Measurements from ENCODE around the gene P2RY14.

Gene P2RY14

DNA sequence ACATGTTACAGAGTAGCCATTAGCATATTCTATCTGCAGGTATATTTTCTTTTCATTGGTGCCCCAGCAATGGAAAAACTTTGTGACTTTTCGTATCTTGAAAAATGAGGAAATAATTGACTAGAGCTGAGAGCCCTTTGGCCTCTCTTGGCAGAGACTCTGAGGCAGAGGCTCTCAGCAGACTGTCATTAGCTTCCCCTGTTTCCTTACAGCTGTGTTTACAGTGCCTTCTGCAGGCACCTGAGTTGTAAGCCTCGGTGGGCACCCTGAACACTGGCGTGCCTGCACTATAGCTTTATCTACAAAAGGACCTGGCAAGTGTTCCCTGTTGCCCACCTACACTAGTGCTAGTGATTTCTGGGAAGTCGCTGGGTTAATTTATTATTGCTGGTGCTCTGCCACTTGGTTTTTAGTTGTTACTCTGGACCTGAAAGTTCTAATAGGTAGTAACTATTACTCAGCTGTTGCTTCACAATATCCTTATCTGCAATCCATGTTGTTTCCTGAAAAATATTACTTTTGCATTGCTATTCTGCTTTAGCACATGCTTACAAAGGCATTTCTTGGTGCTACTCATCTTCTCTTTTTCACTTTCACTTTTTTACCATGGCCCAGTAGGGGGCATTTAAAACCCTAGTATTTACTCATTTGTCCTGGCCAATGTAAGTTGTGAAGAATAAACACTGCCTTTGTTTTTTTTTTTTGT lies 67.5 kb downstream of the P2RY14 start:
- DNase-seq (ENCODE audit: low read depth): peak; percentile 32
- TF ChIP-seq, protein P1, sequence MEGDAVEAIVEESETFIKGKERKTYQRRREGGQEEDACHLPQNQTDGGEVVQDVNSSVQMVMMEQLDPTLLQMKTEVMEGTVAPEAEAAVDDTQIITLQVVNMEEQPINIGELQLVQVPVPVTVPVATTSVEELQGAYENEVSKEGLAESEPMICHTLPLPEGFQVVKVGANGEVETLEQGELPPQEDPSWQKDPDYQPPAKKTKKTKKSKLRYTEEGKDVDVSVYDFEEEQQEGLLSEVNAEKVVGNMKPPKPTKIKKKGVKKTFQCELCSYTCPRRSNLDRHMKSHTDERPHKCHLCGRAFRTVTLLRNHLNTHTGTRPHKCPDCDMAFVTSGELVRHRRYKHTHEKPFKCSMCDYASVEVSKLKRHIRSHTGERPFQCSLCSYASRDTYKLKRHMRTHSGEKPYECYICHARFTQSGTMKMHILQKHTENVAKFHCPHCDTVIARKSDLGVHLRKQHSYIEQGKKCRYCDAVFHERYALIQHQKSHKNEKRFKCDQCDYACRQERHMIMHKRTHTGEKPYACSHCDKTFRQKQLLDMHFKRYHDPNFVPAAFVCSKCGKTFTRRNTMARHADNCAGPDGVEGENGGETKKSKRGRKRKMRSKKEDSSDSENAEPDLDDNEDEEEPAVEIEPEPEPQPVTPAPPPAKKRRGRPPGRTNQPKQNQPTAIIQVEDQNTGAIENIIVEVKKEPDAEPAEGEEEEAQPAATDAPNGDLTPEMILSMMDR (IDR thresholded peaks at IDR 0.05; ENCODE audit: insufficient read depth, low read depth, low read length, missing control alignments): peak; percentile 18
- H3K4me3 ChIP-seq (ENCODE audit: low read depth, low read length): no peak overlapping the region

DNA sequence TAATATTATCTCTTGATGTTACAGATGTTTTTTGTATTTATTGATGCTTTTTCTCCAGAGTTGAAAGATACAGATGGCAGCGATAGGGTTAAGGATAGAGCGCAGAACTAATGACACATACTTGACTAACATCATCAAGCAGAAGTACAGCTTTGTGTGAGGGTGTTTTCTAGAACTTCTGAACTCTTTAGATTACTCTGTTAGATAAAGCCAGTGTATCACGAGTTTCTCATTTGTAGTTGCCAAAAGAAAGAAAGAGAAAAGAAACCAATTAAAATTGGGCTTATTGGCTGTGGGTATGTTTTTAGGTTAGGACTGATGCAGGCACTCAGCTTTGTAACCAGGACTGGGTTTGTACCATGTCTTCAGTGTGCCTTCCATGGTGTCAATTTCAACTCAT lies 68.7 kb downstream of the P2RY14 start:
- H3K4me3 ChIP-seq (ENCODE audit: low read depth, low read length): no peak overlapping the region
- no peak for DNase-seq (ENCODE audit: low read depth)
- TF ChIP-seq, protein P1 (IDR thresholded peaks at IDR 0.05; ENCODE audit: insufficient read depth, low read depth, low read length, missing control alignments): no peak

DNA sequence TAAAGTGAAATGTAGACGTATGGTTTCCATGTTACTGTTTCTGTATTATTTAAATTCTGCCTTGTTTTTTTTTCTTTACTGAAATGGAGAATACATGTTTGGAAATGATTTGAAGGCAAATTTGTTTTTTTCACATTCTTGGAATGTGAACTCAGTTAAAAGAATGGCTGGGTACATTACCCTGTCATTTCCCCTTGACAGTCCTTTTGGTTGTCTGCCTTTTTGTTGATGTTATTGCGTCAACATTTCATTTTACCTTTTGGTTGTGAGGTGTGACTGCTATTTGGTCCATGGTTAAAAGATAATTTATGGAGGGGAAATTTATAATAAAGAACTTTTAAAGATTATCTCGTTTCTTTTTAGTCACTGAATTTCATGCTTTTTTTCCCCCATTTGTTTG lies 72.1 kb downstream of the P2RY14 start:
- DNase-seq (ENCODE audit: low read depth): no peak
- TF ChIP-seq, protein P1 (IDR thresholded peaks at IDR 0.05; ENCODE audit: insufficient read depth, low read depth, low read length, missing control alignments): no peak
- no peak overlapping the region for H3K4me3 ChIP-seq (ENCODE audit: low read depth, low read length)

DNA sequence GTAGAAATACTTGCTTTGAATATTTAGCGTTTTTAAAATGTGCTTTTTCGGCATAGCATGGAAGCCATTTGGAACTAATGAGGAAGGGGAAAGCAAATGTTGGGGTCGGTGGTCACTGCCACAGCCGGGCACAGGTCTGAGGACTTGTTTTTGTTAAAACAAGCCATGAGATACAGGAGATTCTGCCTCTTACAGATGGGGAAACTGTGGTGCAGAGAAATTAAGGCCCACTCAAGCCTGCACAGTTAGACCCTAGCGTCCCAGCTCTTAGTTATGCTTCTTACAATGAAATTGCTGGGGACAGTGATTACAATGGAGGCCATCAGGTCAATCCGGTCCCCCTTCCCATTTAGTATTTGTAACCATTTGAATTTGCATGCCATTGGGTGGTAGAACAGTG lies 72.9 kb downstream of the P2RY14 start:
- H3K4me3 ChIP-seq (ENCODE audit: low read depth, low read length): no peak overlapping the region
- TF ChIP-seq, protein P1 (IDR thresholded peaks at IDR 0.05; ENCODE audit: insufficient read depth, low read depth, low read length, missing control alignments): no peak
- no peak for DNase-seq (ENCODE audit: low read depth)

DNA sequence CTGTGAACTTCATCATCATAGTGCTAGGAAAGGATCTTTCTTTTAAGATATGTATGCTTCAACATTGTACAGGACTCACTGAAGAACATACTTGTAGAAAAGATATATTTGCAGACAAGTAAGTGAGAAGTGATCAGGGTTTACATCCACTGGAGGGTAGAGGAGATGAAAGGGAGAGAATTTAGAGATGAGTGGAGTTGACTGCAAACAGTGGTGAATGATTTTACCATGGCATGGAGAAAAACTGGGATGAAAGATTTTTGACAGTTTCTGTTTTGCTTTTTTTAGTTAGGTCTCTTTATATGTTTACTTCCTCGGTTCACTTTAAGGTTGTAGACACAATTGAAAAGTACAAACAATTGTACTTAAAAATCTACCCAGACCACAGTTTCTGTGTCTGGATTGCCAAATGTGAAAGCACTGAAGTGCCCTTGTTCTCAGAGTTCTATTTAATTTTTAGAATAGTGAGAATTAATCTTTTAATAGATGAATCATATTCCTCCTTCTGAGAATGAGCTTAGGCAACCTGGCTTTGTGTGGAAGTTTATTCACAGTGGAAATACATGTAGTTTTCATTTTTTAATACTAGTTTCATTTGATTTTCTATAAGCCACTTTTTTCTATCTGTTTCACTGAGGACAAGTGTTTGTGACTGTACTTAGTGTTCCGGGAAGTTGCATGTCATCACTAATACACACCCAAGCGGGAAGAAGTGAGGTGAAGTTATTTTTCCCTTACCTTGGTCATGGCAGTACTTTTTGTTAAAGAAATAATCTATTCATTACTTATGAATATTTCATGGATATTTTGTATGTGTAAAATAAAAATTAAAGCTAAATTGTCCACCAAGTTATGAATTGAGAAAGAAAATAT lies 73.6 kb downstream of the P2RY14 start:
- no peak for DNase-seq (ENCODE audit: low read depth)
- no peak overlapping the region for H3K4me3 ChIP-seq (ENCODE audit: low read depth, low read length)
- TF ChIP-seq, protein P1 (IDR thresholded peaks at IDR 0.05; ENCODE audit: insufficient read depth, low read depth, low read length, missing control alignments): no peak

DNA sequence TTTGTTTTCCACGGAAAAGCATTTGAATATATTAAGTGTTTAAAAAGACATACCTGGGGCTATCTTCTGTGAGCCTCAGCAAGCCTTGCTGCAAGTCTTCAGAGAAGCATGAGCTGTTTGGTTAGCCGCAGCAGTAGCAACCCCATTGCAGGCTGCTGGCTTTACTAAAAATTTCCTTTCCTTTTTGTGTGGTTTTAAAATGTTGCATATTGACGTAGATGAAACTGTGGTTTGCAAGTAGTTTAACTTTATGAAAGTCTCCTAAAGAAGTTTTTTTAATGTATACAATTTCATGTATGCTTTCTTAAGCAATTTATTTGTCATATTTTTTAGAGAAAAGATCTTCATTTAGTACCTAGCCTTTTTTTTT lies 75.3 kb downstream of the P2RY14 start, which contains the start of gene GPR171:
GPR171 (minus strand) TSS at position 166 of the 370 bp plus-strand sequence. CDS start 3,830 bp downstream, outside the sequence.
- DNase-seq (ENCODE audit: low read depth): peak; percentile 73
- TF ChIP-seq, protein P1 (IDR thresholded peaks at IDR 0.05; ENCODE audit: insufficient read depth, low read depth, low read length, missing control alignments): no peak
- H3K4me3 ChIP-seq (ENCODE audit: low read depth, low read length): no peak within 1 kb of the TSS

Data from GM12865 (cell line).